K562 (cell line): ENCODE data around the gene LCN1. TPM values are rescaled to one million over a fixed set of nuclear protein-coding genes. Genes with fewer than 3 reads are reported as not detected.
A peak's percentile ranks its signal among the peaks of the same experiment; 100 is the strongest.

Source experiments
- ATAC-seq: fragments of 200-7000 bp; cut with Tn5 transposase; 3 replicates; pipeline ENCODE4 v1.9.1; 2020; ENCODE audit warnings: moderate library complexity
- BruUV-seq: library from RNA; stranded (reverse); fragments of 400-500 nt; replicated peaks from 2 replicates; lab custom pipeline; 2021; lab: Mats Ljungman, UMichigan
- CTCF ChIA-PET: fragments of 300-600 bp; formaldehyde crosslinking; extraction: SDS; loops from one replicate; lab custom pipeline; 2021; ENCODE audit warnings: low intra/inter-chr PET ratio; lab: Yijun Ruan, JAX
- POLR2A ChIA-PET: fragments of 300-600, 350-650 bp; sonication (Branson Sonifier 250); formaldehyde crosslinking; extraction: SDS; loops from one replicate; lab custom pipeline; 2021; ENCODE audit warnings: antibody characterized with exemption, inconsistent platforms; lab: Yijun Ruan, JAX
- DNase-seq, 4 experiments: peaks; one replicate each; pipeline versions ENCODE4 v3.0.0 to v3.0.0-alpha.2; 2011 to 2018; ENCODE audit warnings: low spot score in 3 of 4, mixed read lengths in 3 of 4; ENCODE audit errors: extremely low read depth in 1 of 4
- FAIRE-seq: peaks from 2 replicates; lab custom pipeline; 2011; peaks lifted over from hg19 to GRCh38; lab: Jason Lieb, UNC
- H2AFZ ChIP-seq: 2 replicates; pipeline ENCODE4 v1.6.0; 2011; ENCODE audit warnings: low read depth, low read length, control low read depth, inconsistent platforms
- H3K27ac ChIP-seq: fragments of 200-600 bp; 3 replicates; pipeline ENCODE4 v1.8.0; 2011; ENCODE audit warnings: low read depth, mild to moderate bottlenecking, control low read depth, inconsistent platforms, low read length, moderate library complexity, mixed read lengths; ENCODE audit errors: extremely low read depth
- H3K27me3 ChIP-seq, 2 experiments: fragments of 300-600 bp in 1 of 2; 2 replicates in 1 of 2; 3 replicates in 1 of 2; pipeline versions ENCODE4 v1.6.0 to v1.8.0; 2011; ENCODE audit warnings: inconsistent platforms in 2 of 2, low read length in 2 of 2, mild to moderate bottlenecking in 1 of 2, mixed read lengths in 1 of 2, moderate library complexity in 1 of 2; ENCODE audit not compliant: control insufficient read depth in 2 of 2, insufficient read depth in 2 of 2
- H3K36me3 ChIP-seq: fragments of 300-600 bp; 3 replicates; pipeline ENCODE4 v1.8.0; 2011; ENCODE audit warnings: mild to moderate bottlenecking, low read length, inconsistent platforms; ENCODE audit not compliant: control insufficient read depth, insufficient read depth
- H3K4me1 ChIP-seq, 2 experiments: fragments of 200-600 bp in 1 of 2; replicated peaks in 1 of 2; 2 replicates in 1 of 2; 3 replicates in 1 of 2; pipeline versions ENCODE4 v1.5.1 to v1.8.0; 2011; ENCODE audit warnings: inconsistent platforms in 2 of 2, low read length in 2 of 2, mild to moderate bottlenecking in 1 of 2, mixed read lengths in 1 of 2, moderate library complexity in 1 of 2; ENCODE audit not compliant: control insufficient read depth in 2 of 2, insufficient read depth in 2 of 2
- H3K4me2 ChIP-seq: 2 replicates; pipeline ENCODE4 v1.6.1; 2011; ENCODE audit warnings: low read length, control low read depth, inconsistent platforms, mixed read lengths; ENCODE audit not compliant: insufficient read depth
- H3K4me3 ChIP-seq: fragments of 200-600 bp; sonication (generic), shearing (Covaris generic); 2 replicates; pipeline ENCODE4 v1.5.1; 2016; ENCODE audit warnings: control low read depth, inconsistent platforms
- H3K79me2 ChIP-seq: fragments of 200-600 bp; 3 replicates; pipeline ENCODE4 v1.8.0; 2011; ENCODE audit warnings: low read length, inconsistent platforms; ENCODE audit not compliant: control insufficient read depth, insufficient read depth
- H3K9ac ChIP-seq, 2 experiments: 2 replicates each; pipeline versions ENCODE4 v1.6.0 to v1.6.1; 2011; ENCODE audit warnings: low read depth in 2 of 2, low read length in 2 of 2, control low read depth in 1 of 2, inconsistent platforms in 1 of 2, mild to moderate bottlenecking in 1 of 2, mixed read lengths in 1 of 2; ENCODE audit not compliant: insufficient read depth in 1 of 2
- H3K9me1 ChIP-seq: one replicate; pipeline ENCODE4 v1.6.0; 2011; ENCODE audit warnings: inconsistent platforms, mild to moderate bottlenecking, low read length, moderate library complexity; ENCODE audit not compliant: control insufficient read depth, insufficient read depth
- H3K9me3 ChIP-seq: replicated peaks from 2 replicates; pipeline ENCODE4 v1.5.1; 2011; ENCODE audit warnings: low read depth, low read length, inconsistent platforms; ENCODE audit not compliant: control insufficient read depth, insufficient read depth
- H4K20me1 ChIP-seq: replicated peaks from 2 replicates; pipeline ENCODE4 v1.6.1; 2011; ENCODE audit warnings: low read length, inconsistent platforms, mixed read lengths; ENCODE audit not compliant: control insufficient read depth, insufficient read depth
- JUND ChIP-seq, 2 experiments: IDR thresholded peaks; 2 replicates in 1 of 2; 3 replicates in 1 of 2; pipeline ENCODE4 v1.6.1; 2011; ENCODE audit warnings: borderline replicate concordance in 2 of 2, low read depth in 2 of 2, low read length in 2 of 2, improper control_type of control experiment in 1 of 2, missing biosample characterization in 1 of 2, missing genetic modification characterization in 1 of 2, missing genetic modification reagents in 1 of 2
- PYGO2 ChIP-seq: fragments of 450-650 bp; IDR thresholded peaks from 2 replicates; pipeline ENCODE4 v1.6.1; 2016; ENCODE audit warnings: mild to moderate bottlenecking, missing genetic modification characterization, moderate library complexity, missing compliant biosample characterization
- ZNF785 ChIP-seq: fragments of 250-450 bp; sonication (Bioruptor Pico); IDR thresholded peaks from 2 replicates; pipeline ENCODE4 v1.4.0; 2020; ENCODE audit warnings: mild to moderate bottlenecking
- WGBS: fragments of 100-300 bp; shearing (Covaris generic); methylation state at CpG from one replicate; pipeline ENCODE4 v1.1.6; 2016; ENCODE audit warnings: low coverage, mixed read lengths; ENCODE audit not compliant: insufficient coverage; ENCODE audit errors: missing lambda C conversion rate; 5-methylcytosine and 5-hydroxymethylcytosine counted together
- in situ Hi-C: fragments of 300-500 bp; cut with MboI; formaldehyde crosslinking; loops from 4 replicates; pipeline ENCODE4 v1.15.0; 2018; ENCODE audit warnings: inconsistent platforms, mixed read lengths
- intact Hi-C: fragments of 100-400 bp; cut with micrococcal nuclease; formaldehyde crosslinking; loops from 2 replicates; pipeline ENCODE4 v1.14.2; 2022
- polyA plus RNA-seq, 8 experiments: library from polyadenylated mRNA; depleted of rRNA in 4 of 8; stranded (reverse) in 5 of 8; unstranded in 3 of 8; fragments of >200 nt; fragmentation: Nextera tagmentation in 2 of 8; fragmentation: Illumina TruSeq in 1 of 8; extraction: Ambion mirVana in 2 of 8; extraction: Trizol in 1 of 8; gene quantifications; 2 replicates each; pipeline versions ENCODE4 v1.2.1 to v1.2.3, GENCODE V29; 2011 to 2014; ENCODE audit warnings: inconsistent platforms in 1 of 8, missing spikeins in 1 of 8
- total RNA-seq, 7 experiments: library from RNA; depleted of rRNA in 6 of 7; stranded (reverse); fragments of >200 nt in 6 of 7; fragmentation: Illumina TruSeq in 2 of 7; extraction: Trizol in 2 of 7; gene quantifications; 2 replicates each; pipeline versions ENCODE4 v1.2.1 to v1.2.3, GENCODE V29; 2011 to 2021; ENCODE audit warnings: low replicate concordance in 1 of 7
- TF ChIP-seq, protein P1 (sequence below): fragments of 250-450 bp; sonication (Bioruptor Pico); IDR thresholded peaks from 2 replicates; pipeline ENCODE4 v1.5.0; 2020; ENCODE audit warnings: mild to moderate bottlenecking
- TF ChIP-seq, protein P2 (sequence below): fragments of 450-650 bp; IDR thresholded peaks from 2 replicates; pipeline ENCODE4 v1.6.1; 2014; ENCODE audit warnings: low read depth, mild to moderate bottlenecking, moderate library complexity, borderline replicate concordance

The LCN1 gene
- total and polyA plus RNA-seq, 9 of the 15 experiments (the other 6 are each of a cell fraction or from before 2014, with no cell fraction given) = not detected

DNA sequence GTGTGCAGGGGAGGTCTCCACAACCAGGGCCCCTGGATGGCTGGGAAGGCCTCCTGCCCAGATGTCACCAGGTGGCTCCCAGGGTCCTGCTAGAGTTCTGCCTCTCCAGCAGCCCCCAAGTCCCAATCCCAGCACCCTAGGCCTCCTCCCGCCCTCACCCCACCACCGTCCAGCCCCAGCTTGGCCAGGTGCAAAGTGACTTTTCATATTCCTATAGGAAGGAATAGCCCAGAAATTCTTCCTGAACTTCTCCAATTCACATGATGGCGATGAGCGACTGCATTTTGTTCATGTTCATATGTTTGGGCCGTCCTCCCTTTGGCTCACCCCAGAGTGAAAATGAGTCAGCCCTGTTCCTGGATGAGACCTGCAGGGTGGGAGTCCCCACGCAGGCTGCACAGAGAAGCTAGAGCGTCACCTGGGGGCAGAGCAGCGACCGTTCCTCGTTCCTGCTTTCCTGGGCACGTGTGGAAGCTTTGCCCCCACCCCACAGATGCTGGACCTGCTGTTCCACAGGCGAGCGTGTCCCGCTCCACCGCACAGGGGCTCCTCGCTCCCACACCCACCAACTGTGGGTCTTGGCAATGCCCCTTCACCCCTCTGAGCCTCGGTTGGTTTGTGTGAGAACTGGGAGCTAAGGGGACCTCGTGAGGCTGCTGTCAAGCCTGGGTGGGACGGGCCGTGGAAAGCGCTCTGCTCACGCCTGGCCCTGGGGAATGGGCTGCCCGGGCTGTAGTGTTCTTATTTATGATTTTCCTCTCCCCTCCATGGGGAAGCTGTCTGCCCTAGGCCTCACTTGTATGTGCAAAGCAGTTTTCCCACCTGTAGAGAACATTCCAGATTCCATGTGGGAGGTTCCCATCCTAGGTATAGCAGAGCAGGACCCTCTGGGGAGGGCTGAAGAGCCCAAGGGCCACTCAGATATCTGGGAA lies 13.9 kb upstream of the LCN1 start:
- H3K27me3 ChIP-seq = no peaks in the 10 kb centered on the region
- CTCF ChIA-PET = no interaction called here

More for the DNA sequence above, 13.9 kb upstream of the LCN1 start:
- DNase-seq (peak in 1 of 4 experiments; percentile 21), ATAC-seq (no peak), FAIRE-seq (peak; percentile 26)
- TF ChIP-seq, protein P1, sequence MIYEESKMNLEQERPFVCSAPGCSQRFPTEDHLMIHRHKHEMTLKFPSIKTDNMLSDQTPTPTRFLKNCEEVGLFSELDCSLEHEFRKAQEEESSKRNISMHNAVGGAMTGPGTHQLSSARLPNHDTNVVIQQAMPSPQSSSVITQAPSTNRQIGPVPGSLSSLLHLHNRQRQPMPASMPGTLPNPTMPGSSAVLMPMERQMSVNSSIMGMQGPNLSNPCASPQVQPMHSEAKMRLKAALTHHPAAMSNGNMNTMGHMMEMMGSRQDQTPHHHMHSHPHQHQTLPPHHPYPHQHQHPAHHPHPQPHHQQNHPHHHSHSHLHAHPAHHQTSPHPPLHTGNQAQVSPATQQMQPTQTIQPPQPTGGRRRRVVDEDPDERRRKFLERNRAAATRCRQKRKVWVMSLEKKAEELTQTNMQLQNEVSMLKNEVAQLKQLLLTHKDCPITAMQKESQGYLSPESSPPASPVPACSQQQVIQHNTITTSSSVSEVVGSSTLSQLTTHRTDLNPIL (CRISPR knock-in tag) = no peak
- TF ChIP-seq, protein P2, sequence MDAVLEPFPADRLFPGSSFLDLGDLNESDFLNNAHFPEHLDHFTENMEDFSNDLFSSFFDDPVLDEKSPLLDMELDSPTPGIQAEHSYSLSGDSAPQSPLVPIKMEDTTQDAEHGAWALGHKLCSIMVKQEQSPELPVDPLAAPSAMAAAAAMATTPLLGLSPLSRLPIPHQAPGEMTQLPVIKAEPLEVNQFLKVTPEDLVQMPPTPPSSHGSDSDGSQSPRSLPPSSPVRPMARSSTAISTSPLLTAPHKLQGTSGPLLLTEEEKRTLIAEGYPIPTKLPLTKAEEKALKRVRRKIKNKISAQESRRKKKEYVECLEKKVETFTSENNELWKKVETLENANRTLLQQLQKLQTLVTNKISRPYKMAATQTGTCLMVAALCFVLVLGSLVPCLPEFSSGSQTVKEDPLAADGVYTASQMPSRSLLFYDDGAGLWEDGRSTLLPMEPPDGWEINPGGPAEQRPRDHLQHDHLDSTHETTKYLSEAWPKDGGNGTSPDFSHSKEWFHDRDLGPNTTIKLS = no peak
- TF ChIP-seq ZNF785 (no peak), PYGO2 (tag) (no peak), JUND (IDR thresholded peaks at IDR 0.05; ENCODE audit: borderline replicate concordance, low read depth, low read length) (peak; percentile 17; the same call in 1 of the 2 replicates), JUND (tag; IDR thresholded peaks at IDR 0.05; ENCODE audit: borderline replicate concordance, low read depth, low read length) (no peak)
- no TSS peak for BruUV-seq
- H4K20me1 ChIP-seq = peaks cover 13% of the 10 kb centered on the region
- peak overlapping the region; percentile 36 to 86; a peak in 3 of 4 replicates for H3K9ac ChIP-seq
- H3K79me2 ChIP-seq = peaks cover 22% of the 10 kb centered on the region
- WGBS = 84% methylated on average over 15 of the region's 23 CpGs
- peak overlapping the region; percentile 77 for H2AFZ ChIP-seq
- peak overlapping the region; percentile 74 for H3K27ac ChIP-seq
- intact Hi-C loops (no loop called here), in situ Hi-C loops (no loop called here)
- POLR2A ChIA-PET = interaction anchor here (1.2 kb wide), 1 partner anchor 58 kb away, joined by 3 read pairs; no protein-coding TSS in a partner anchor
- H3K36me3 ChIP-seq = peaks cover 32% of the 10 kb centered on the region; the same call in 2 of the 3 replicates
- no peak overlapping the region for H3K4me3 ChIP-seq
- H3K4me2 ChIP-seq = peak overlapping the region; percentile 64; the same call in 1 of the 2 replicates
- no peaks in the 10 kb centered on the region for H3K9me1 ChIP-seq
- H3K9me3 ChIP-seq = no peaks in the 10 kb centered on the region
- peaks cover 34 to 53% of the 10 kb centered on the region in 2 experiments for H3K4me1 ChIP-seq
